Measurements from ENCODE around the gene ZNF438. TPM values are rescaled to one million over a fixed set of nuclear protein-coding genes. Genes with fewer than 3 reads are reported as not detected.
"Not testable (repeated sequence)": the region's sequence is repeated elsewhere in the genome, so short reads cannot be mapped to it uniquely, and the experiment has no call there.

ZNF438 gene
- total and polyA plus RNA-seq, 9 donors: 10.5 to 14.5 (median 12.7) TPM

DNA sequence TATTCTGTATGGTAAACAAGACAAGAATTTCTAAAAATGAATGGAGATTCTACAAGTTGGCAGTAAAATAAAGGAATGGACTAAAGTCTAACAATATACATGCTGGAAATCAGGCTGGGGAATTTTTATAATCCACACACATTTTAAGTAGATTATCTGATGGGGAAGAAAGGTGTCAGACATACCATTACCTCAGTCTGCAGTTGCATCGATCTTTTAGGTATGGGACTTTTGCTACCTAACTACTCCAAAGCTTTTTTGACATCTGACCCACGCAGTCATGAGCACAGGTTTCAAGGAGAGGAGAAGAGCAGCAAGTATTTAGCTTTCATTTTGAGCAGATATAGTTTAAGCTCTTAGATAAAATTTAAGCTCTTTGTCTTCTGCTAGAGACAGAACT lies 113.0 kb downstream of the ZNF438 start:
- H3K27me3 ChIP-seq (ENCODE audit: control insufficient read depth, insufficient read depth, low read length): no peaks in the 10 kb centered on the region
- no CpG with 5 or more reads among the region's 2 CpGs for WGBS (ENCODE audit: insufficient coverage)
- H3K9me3 ChIP-seq (replicated peaks; ENCODE audit: control insufficient read depth, low read depth, low read length): no peaks in the 10 kb centered on the region
- no peaks in the 10 kb centered on the region for H3K36me3 ChIP-seq (ENCODE audit: control insufficient read depth, insufficient read depth, low read length)
- no peak overlapping the region for H3K4me3 ChIP-seq (ENCODE audit: low read length)
- H3K4me1 ChIP-seq (ENCODE audit: control insufficient read depth, insufficient read depth, low read length): no peaks in the 10 kb centered on the region
- H3K27ac ChIP-seq (ENCODE audit: low read length): no peak overlapping the region
- no peak for DNase-seq

DNA sequence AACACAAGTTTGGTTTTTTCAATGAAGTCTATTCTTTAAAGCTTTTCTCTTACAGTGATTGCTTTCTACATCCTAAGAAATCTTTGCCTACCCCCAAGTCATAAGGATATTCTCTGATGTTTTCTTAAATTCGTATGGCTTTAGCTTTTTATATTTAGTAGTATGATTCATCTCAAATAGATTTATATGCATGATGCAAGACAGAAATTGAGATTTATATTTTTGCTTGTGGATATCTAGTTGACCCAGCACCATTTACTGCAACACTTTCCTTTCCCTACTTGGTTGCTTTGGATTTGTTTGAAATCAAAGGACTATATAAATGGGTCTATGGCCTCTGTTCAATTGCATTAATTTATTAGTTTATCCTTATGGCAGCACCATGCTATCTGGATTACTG lies 113.9 kb downstream of the ZNF438 start:
- Histone ChIP-seq H3K4me1 (ENCODE audit: control insufficient read depth, insufficient read depth, low read length) (no peaks in the 10 kb centered on the region), H3K36me3 (ENCODE audit: control insufficient read depth, insufficient read depth, low read length) (no peaks in the 10 kb centered on the region), H3K27ac (ENCODE audit: low read length) (no peak overlapping the region), H3K4me3 (ENCODE audit: low read length) (no peak overlapping the region), H3K27me3 (ENCODE audit: control insufficient read depth, insufficient read depth, low read length) (no peaks in the 10 kb centered on the region), H3K9me3 (replicated peaks; ENCODE audit: control insufficient read depth, low read depth, low read length) (no peaks in the 10 kb centered on the region)
- whole genome bisulfite sequencing (ENCODE audit: insufficient coverage): no CpG with 5 or more reads among the region's 1 CpG
- DNase-seq: no peak

DNA sequence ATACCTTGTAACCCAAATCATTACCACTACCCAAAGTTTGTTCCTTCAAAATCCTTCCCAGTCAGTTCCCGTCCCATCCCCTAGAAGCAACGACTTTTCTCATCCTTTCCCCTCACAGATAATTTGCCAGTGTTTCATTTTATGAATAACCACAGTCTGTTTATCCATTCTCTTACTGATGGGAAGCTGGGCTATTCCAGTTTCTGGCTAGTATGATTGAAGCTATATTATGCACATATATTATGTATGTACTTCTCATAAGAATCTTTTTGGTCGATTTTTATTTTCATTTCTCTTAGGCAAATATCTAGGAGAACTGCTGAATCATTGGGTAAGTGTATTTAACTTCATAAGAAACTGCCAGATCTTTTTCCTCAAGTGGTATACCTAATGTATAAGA lies 114.6 kb downstream of the ZNF438 start:
- 100% methylated on average over 1 of the region's 3 CpGs for WGBS (ENCODE audit: insufficient coverage)
- Histone ChIP-seq H3K36me3 (ENCODE audit: control insufficient read depth, insufficient read depth, low read length) (no peaks in the 10 kb centered on the region), H3K27ac (ENCODE audit: low read length) (no peak overlapping the region), H3K4me3 (ENCODE audit: low read length) (no peak overlapping the region), H3K27me3 (ENCODE audit: control insufficient read depth, insufficient read depth, low read length) (no peaks in the 10 kb centered on the region), H3K4me1 (ENCODE audit: control insufficient read depth, insufficient read depth, low read length) (no peaks in the 10 kb centered on the region), H3K9me3 (replicated peaks; ENCODE audit: control insufficient read depth, low read depth, low read length) (no peaks in the 10 kb centered on the region)
- DNase-seq: no peak

GRCh38 chr10:30915146-30915545 lies 116.5 kb downstream of the ZNF438 start:
- no peaks in the 10 kb centered on the region for H3K9me3 ChIP-seq (replicated peaks; ENCODE audit: control insufficient read depth, low read depth, low read length)
- no peaks in the 10 kb centered on the region for H3K27me3 ChIP-seq (ENCODE audit: control insufficient read depth, insufficient read depth, low read length)
- H3K36me3 ChIP-seq (ENCODE audit: control insufficient read depth, insufficient read depth, low read length): no peaks in the 10 kb centered on the region
- no CpG with 5 or more reads among the region's 1 CpG for WGBS (ENCODE audit: insufficient coverage)
- no peaks in the 10 kb centered on the region for H3K4me1 ChIP-seq (ENCODE audit: control insufficient read depth, insufficient read depth, low read length)
- no peak overlapping the region for H3K27ac ChIP-seq (ENCODE audit: low read length)
- no peak for DNase-seq
- no peak overlapping the region for H3K4me3 ChIP-seq (ENCODE audit: low read length)

GRCh38 chr10:30911303-30911863 lies 120.3 kb downstream of the ZNF438 start:
- WGBS (ENCODE audit: insufficient coverage): 55% methylated on average over 2 of the region's 3 CpGs

GRCh38 chr10:30903397-30904138 lies 128.1 kb downstream of the ZNF438 start:
- H3K9me3 ChIP-seq (replicated peaks; ENCODE audit: control insufficient read depth, low read depth, low read length): no peaks in the 10 kb centered on the region
- DNase-seq: peak; percentile 44
- no peaks in the 10 kb centered on the region for H3K27me3 ChIP-seq (ENCODE audit: control insufficient read depth, insufficient read depth, low read length)
- H3K36me3 ChIP-seq (ENCODE audit: control insufficient read depth, insufficient read depth, low read length): peaks cover 13% of the 10 kb centered on the region
- H3K4me3 ChIP-seq (ENCODE audit: low read length): no peak overlapping the region
- no peaks in the 10 kb centered on the region for H3K4me1 ChIP-seq (ENCODE audit: control insufficient read depth, insufficient read depth, low read length)
- no CpG with 5 or more reads among the region's 2 CpGs for whole genome bisulfite sequencing (ENCODE audit: insufficient coverage)
- H3K27ac ChIP-seq (ENCODE audit: low read length): no peak overlapping the region

More at GRCh38 chr10:30911303-30911863, 120.3 kb downstream of the ZNF438 start:
- H3K4me3 ChIP-seq (ENCODE audit: low read length): no peak overlapping the region
- no peaks in the 10 kb centered on the region for H3K27me3 ChIP-seq (ENCODE audit: control insufficient read depth, insufficient read depth, low read length)
- H3K27ac ChIP-seq (ENCODE audit: low read length): no peak overlapping the region
- H3K4me1 ChIP-seq (ENCODE audit: control insufficient read depth, insufficient read depth, low read length): no peaks in the 10 kb centered on the region
- H3K36me3 ChIP-seq (ENCODE audit: control insufficient read depth, insufficient read depth, low read length): peaks cover 2% of the 10 kb centered on the region
- peak; percentile 25 for DNase-seq
- no peaks in the 10 kb centered on the region for H3K9me3 ChIP-seq (replicated peaks; ENCODE audit: control insufficient read depth, low read depth, low read length)

GRCh38 chr10:30902621-30903396 lies 128.9 kb downstream of the ZNF438 start:
- Histone ChIP-seq H3K27me3 (ENCODE audit: control insufficient read depth, insufficient read depth, low read length) (no peaks in the 10 kb centered on the region), H3K4me3 (ENCODE audit: low read length) (no peak overlapping the region), H3K9me3 (replicated peaks; ENCODE audit: control insufficient read depth, low read depth, low read length) (no peaks in the 10 kb centered on the region), H3K36me3 (ENCODE audit: control insufficient read depth, insufficient read depth, low read length) (peaks cover 13% of the 10 kb centered on the region), H3K27ac (ENCODE audit: low read length) (no peak overlapping the region), H3K4me1 (ENCODE audit: control insufficient read depth, insufficient read depth, low read length) (no peaks in the 10 kb centered on the region)
- WGBS (ENCODE audit: insufficient coverage): 96% methylated on average over 16 of the region's 37 CpGs
- no peak for DNase-seq

DNA sequence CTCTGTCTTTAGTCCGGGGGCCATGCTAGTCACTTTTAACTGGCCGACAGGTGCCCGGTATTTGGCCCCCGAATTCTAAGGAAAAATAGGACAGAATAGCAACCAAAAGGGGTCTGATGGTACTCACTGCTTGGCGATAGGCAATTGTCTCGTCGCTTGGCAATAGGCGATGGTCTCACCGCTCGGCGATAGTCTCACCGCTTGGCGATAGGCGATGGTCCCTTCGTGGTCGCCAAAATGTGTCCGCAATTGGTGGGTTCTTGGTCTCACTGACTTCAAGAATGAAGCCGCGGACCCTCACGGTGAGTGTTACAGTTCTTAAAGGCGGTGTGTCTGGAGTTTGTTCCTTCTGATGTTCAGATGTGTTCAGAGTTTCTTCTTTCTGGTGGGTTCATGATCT lies 130.2 kb downstream of the ZNF438 start:
- 99% methylated on average over 17 of the region's 21 CpGs for WGBS (ENCODE audit: insufficient coverage)
- not testable (repeated sequence) for H3K27me3 ChIP-seq (ENCODE audit: control insufficient read depth, insufficient read depth, low read length); H3K9me3 ChIP-seq (replicated peaks; ENCODE audit: control insufficient read depth, low read depth, low read length); DNase-seq; H3K4me3 ChIP-seq (ENCODE audit: low read length); H3K4me1 ChIP-seq (ENCODE audit: control insufficient read depth, insufficient read depth, low read length); H3K27ac ChIP-seq (ENCODE audit: low read length)
- H3K36me3 ChIP-seq (ENCODE audit: control insufficient read depth, insufficient read depth, low read length): peaks cover 10% of the 10 kb centered on the region

GRCh38 chr10:30898964-30899363 lies 132.7 kb downstream of the ZNF438 start:
- Histone ChIP-seq H3K27ac (ENCODE audit: low read length) (no peak overlapping the region), H3K4me1 (ENCODE audit: control insufficient read depth, insufficient read depth, low read length) (peaks cover 2% of the 10 kb centered on the region), H3K36me3 (ENCODE audit: control insufficient read depth, insufficient read depth, low read length) (peaks cover 4% of the 10 kb centered on the region), H3K27me3 (ENCODE audit: control insufficient read depth, insufficient read depth, low read length) (no peaks in the 10 kb centered on the region), H3K4me3 (ENCODE audit: low read length) (no peak overlapping the region), H3K9me3 (replicated peaks; ENCODE audit: control insufficient read depth, low read depth, low read length) (no peaks in the 10 kb centered on the region)
- 100% methylated on average over 1 of the region's 1 CpG for WGBS (ENCODE audit: insufficient coverage)
- DNase-seq: no peak

GRCh38 chr10:30897547-30897946 lies 134.1 kb downstream of the ZNF438 start:
- H3K27ac ChIP-seq (ENCODE audit: low read length): no peak overlapping the region
- no peak for DNase-seq
- peaks cover 2% of the 10 kb centered on the region for H3K36me3 ChIP-seq (ENCODE audit: control insufficient read depth, insufficient read depth, low read length)
- H3K9me3 ChIP-seq (replicated peaks; ENCODE audit: control insufficient read depth, low read depth, low read length): no peaks in the 10 kb centered on the region
- WGBS (ENCODE audit: insufficient coverage): no CpG with 5 or more reads among the region's 1 CpG
- H3K27me3 ChIP-seq (ENCODE audit: control insufficient read depth, insufficient read depth, low read length): no peaks in the 10 kb centered on the region
- H3K4me3 ChIP-seq (ENCODE audit: low read length): no peak overlapping the region
- H3K4me1 ChIP-seq (ENCODE audit: control insufficient read depth, insufficient read depth, low read length): peaks cover 2% of the 10 kb centered on the region

Measured in muscle of leg (tissue), 11 donors.